HEK293 (cell line): ENCODE measurements around the gene CHSY1.

Source experiments
- CTCF ChIA-PET: fragments of 350-600 bp; formaldehyde crosslinking; extraction: SDS; loops from one replicate; lab custom pipeline; 2021; ENCODE audit warnings: antibody characterized with exemption; lab: Yijun Ruan, JAX
- POLR2A ChIA-PET: fragments of 300-600 bp; formaldehyde crosslinking; extraction: SDS; loops from one replicate; lab custom pipeline; 2020; ENCODE audit warnings: antibody characterized with exemption, inconsistent platforms; lab: Yijun Ruan, JAX
- H3K27ac ChIP-seq: fragments of 200-500 bp; sonication (Bioruptor generic); 2 replicates; pipeline ENCODE4 v1.5.1; 2014; ENCODE audit warnings: low read depth, low read length, control low read depth, inconsistent platforms; ENCODE audit errors: extremely low read depth
- H3K36me3 ChIP-seq, 2 experiments: fragments of 200-500 bp in 1 of 2; sonication (Bioruptor generic) in 1 of 2; 1 replicate in 1 of 2; 2 replicates in 1 of 2; pipeline ENCODE4 v1.5.1; 2014 to 2017; ENCODE audit warnings: inconsistent platforms in 2 of 2, low read length in 2 of 2; ENCODE audit not compliant: control insufficient read depth in 2 of 2, insufficient read depth in 1 of 2
- H3K4me1 ChIP-seq: fragments of 200-500 bp; sonication (Bioruptor generic); 2 replicates; pipeline ENCODE4 v1.5.1; 2014; ENCODE audit warnings: mild to moderate bottlenecking, low read length, inconsistent platforms; ENCODE audit not compliant: control insufficient read depth, insufficient read depth
- H3K4me3 ChIP-seq: 2 replicates; pipeline ENCODE4 v1.5.1; 2011; ENCODE audit warnings: low read depth, mild to moderate bottlenecking, control low read depth, low read length, moderate library complexity
- H3K9me3 ChIP-seq: fragments of 200-500 bp; sonication (Bioruptor generic); 2 replicates; pipeline ENCODE4 v1.5.1; 2014; ENCODE audit warnings: low read depth, low read length, inconsistent platforms; ENCODE audit not compliant: control insufficient read depth, insufficient read depth
- HOXD13 ChIP-seq: sonication (generic); formaldehyde crosslinking; IDR thresholded peaks from 2 replicates; pipeline ENCODE4 v1.8.0; 2022; ENCODE audit warnings: missing genetic modification reagents, borderline replicate concordance
- KLF10 ChIP-seq: fragments of 450-650 bp; IDR thresholded peaks from 2 replicates; pipeline ENCODE4 v1.5.1; 2018; ENCODE audit warnings: missing biosample characterization, mild to moderate bottlenecking, missing genetic modification characterization
- SALL2 ChIP-seq: fragments of 450-650 bp; formaldehyde crosslinking; IDR thresholded peaks from 2 replicates; pipeline ENCODE4 v1.5.0; 2017; ENCODE audit warnings: missing biosample characterization, mild to moderate bottlenecking, missing genetic modification characterization, borderline replicate concordance
- ZFHX2 ChIP-seq: fragments of 450-650 bp; formaldehyde crosslinking; conservative IDR thresholded peaks from 2 replicates; pipeline ENCODE4 v1.5.1; 2016; ENCODE audit warnings: missing biosample characterization, missing genetic modification characterization
- ZNF169 ChIP-seq: fragments of 450-650 bp; formaldehyde crosslinking; IDR thresholded peaks from 2 replicates; pipeline ENCODE4 v1.5.1; 2016; ENCODE audit warnings: missing biosample characterization, missing genetic modification characterization
- ZNF324 ChIP-seq: fragments of 450-650 bp; formaldehyde crosslinking; IDR thresholded peaks from 2 replicates; pipeline ENCODE4 v1.5.1; 2016; ENCODE audit warnings: missing biosample characterization, missing genetic modification characterization
- ZNF423 ChIP-seq: fragments of 450-650 bp; formaldehyde crosslinking; IDR thresholded peaks from 2 replicates; pipeline ENCODE4 v1.5.1; 2016; ENCODE audit warnings: missing biosample characterization, missing genetic modification characterization
- ZNF585B ChIP-seq: fragments of 450-650 bp; formaldehyde crosslinking; IDR thresholded peaks from 2 replicates; pipeline ENCODE4 v1.5.1; 2016; ENCODE audit warnings: missing biosample characterization, missing genetic modification characterization
- ZNF621 ChIP-seq: fragments of 450-650 bp; formaldehyde crosslinking; IDR thresholded peaks from 2 replicates; pipeline ENCODE4 v1.5.1; 2017; ENCODE audit warnings: missing biosample characterization, missing genetic modification characterization
- TF ChIP-seq, protein P1 (sequence below): fragments of 450-650 bp; formaldehyde crosslinking; IDR thresholded peaks from 2 replicates; pipeline ENCODE4 v1.5.1; 2016; ENCODE audit warnings: missing biosample characterization, missing genetic modification characterization
- TF ChIP-seq, protein P2 (sequence below): fragments of 450-650 bp; formaldehyde crosslinking; IDR thresholded peaks from 2 replicates; pipeline ENCODE4 v1.5.1; 2016; ENCODE audit warnings: missing biosample characterization, missing genetic modification characterization
- TF ChIP-seq, protein P3 (sequence below): fragments of 450-650 bp; formaldehyde crosslinking; IDR thresholded peaks from 2 replicates; pipeline ENCODE4 v1.5.1; 2016; ENCODE audit warnings: missing biosample characterization, missing genetic modification characterization
- TF ChIP-seq, protein P4 (sequence below): fragments of 450-650 bp; formaldehyde crosslinking; conservative IDR thresholded peaks from 2 replicates; pipeline ENCODE4 v1.5.1; 2016; ENCODE audit warnings: low read depth, missing biosample characterization, missing genetic modification characterization
- TF ChIP-seq, protein P5 (sequence below): fragments of 450-650 bp; formaldehyde crosslinking; IDR thresholded peaks from 2 replicates; pipeline ENCODE4 v1.5.1; 2016; ENCODE audit warnings: missing biosample characterization, missing genetic modification characterization, borderline replicate concordance

CHSY1 gene

DNA sequence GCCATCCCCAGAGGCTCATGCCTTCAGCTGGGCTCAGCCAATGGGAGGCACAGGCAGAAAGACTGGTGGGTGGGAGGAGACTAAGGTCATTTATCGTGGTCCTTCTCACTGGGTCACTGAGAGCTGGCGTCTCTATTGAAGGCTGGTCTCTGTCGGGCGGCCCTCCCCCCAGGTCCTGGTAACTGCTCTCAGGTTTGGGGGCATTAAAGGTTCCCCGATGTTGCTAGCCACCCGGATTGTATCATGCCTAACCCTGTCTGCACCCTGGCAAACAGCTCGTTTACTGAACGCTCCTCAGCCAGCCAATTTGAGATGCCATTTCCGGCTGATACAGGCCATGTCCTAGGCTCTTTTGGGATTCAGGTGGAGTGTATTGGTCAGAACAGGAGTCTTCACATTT, 14.9 kb upstream of the CHSY1 start (continued):
- TF ChIP-seq, protein P1, sequence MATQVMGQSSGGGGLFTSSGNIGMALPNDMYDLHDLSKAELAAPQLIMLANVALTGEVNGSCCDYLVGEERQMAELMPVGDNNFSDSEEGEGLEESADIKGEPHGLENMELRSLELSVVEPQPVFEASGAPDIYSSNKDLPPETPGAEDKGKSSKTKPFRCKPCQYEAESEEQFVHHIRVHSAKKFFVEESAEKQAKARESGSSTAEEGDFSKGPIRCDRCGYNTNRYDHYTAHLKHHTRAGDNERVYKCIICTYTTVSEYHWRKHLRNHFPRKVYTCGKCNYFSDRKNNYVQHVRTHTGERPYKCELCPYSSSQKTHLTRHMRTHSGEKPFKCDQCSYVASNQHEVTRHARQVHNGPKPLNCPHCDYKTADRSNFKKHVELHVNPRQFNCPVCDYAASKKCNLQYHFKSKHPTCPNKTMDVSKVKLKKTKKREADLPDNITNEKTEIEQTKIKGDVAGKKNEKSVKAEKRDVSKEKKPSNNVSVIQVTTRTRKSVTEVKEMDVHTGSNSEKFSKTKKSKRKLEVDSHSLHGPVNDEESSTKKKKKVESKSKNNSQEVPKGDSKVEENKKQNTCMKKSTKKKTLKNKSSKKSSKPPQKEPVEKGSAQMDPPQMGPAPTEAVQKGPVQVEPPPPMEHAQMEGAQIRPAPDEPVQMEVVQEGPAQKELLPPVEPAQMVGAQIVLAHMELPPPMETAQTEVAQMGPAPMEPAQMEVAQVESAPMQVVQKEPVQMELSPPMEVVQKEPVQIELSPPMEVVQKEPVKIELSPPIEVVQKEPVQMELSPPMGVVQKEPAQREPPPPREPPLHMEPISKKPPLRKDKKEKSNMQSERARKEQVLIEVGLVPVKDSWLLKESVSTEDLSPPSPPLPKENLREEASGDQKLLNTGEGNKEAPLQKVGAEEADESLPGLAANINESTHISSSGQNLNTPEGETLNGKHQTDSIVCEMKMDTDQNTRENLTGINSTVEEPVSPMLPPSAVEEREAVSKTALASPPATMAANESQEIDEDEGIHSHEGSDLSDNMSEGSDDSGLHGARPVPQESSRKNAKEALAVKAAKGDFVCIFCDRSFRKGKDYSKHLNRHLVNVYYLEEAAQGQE (tag by site-specific recombination) = no peak
- TF ChIP-seq, protein P2, sequence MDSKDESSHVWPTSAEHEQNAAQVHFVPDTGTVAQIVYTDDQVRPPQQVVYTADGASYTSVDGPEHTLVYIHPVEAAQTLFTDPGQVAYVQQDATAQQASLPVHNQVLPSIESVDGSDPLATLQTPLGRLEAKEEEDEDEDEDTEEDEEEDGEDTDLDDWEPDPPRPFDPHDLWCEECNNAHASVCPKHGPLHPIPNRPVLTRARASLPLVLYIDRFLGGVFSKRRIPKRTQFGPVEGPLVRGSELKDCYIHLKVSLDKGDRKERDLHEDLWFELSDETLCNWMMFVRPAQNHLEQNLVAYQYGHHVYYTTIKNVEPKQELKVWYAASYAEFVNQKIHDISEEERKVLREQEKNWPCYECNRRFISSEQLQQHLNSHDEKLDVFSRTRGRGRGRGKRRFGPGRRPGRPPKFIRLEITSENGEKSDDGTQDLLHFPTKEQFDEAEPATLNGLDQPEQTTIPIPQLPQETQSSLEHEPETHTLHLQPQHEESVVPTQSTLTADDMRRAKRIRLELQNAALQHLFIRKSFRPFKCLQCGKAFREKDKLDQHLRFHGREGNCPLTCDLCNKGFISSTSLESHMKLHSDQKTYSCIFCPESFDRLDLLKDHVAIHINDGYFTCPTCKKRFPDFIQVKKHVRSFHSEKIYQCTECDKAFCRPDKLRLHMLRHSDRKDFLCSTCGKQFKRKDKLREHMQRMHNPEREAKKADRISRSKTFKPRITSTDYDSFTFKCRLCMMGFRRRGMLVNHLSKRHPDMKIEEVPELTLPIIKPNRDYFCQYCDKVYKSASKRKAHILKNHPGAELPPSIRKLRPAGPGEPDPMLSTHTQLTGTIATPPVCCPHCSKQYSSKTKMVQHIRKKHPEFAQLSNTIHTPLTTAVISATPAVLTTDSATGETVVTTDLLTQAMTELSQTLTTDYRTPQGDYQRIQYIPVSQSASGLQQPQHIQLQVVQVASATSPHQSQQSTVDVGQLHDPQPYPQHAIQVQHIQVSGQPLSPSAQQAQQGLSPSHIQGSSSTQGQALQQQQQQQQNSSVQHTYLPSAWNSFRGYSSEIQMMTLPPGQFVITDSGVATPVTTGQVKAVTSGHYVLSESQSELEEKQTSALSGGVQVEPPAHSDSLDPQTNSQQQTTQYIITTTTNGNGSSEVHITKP = no peak
- no peak for TF ChIP-seq ZNF169

DNA sequence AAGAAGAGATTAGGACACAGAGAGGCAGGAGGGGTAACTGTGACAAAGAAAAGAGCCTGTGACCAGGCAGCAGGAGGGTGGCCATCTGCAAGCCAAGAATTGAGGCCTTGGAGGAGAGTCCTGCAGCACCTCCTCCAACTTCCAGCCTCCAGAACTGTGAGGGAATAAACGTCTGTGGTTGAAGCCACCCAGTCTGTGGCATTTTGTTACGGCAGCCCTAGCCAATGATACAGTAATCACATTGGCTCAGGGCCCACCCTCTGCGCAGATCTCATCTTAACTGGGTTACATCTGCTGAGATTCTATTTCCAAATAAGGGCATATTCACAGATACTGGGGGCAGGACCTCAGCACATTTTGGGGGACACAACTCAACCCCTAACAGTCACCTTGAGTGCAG, 14.2 kb upstream of the CHSY1 start:
- Histone ChIP-seq H3K36me3 (peaks cover 8 to 24% of the 10 kb centered on the region in 2 experiments), H3K4me1 (no peaks in the 10 kb centered on the region), H3K27ac (no peak overlapping the region), H3K9me3 (no peaks in the 10 kb centered on the region), H3K4me3 (no peak overlapping the region)
- CTCF ChIA-PET = interaction anchor here (1.0 to 2.5 kb wide), 3 partner anchors 8 to 258 kb away, joined by 3 to 13 read pairs (median 13); no protein-coding TSS in a partner anchor
- TF ChIP-seq ZNF585B (tag by site-specific recombination) = no peak
- TF ChIP-seq ZFHX2 (tag by site-specific recombination) = no peak
- TF ChIP-seq HOXD13 (CRISPR knock-in tag) = no peak
- TF ChIP-seq, protein P3, sequence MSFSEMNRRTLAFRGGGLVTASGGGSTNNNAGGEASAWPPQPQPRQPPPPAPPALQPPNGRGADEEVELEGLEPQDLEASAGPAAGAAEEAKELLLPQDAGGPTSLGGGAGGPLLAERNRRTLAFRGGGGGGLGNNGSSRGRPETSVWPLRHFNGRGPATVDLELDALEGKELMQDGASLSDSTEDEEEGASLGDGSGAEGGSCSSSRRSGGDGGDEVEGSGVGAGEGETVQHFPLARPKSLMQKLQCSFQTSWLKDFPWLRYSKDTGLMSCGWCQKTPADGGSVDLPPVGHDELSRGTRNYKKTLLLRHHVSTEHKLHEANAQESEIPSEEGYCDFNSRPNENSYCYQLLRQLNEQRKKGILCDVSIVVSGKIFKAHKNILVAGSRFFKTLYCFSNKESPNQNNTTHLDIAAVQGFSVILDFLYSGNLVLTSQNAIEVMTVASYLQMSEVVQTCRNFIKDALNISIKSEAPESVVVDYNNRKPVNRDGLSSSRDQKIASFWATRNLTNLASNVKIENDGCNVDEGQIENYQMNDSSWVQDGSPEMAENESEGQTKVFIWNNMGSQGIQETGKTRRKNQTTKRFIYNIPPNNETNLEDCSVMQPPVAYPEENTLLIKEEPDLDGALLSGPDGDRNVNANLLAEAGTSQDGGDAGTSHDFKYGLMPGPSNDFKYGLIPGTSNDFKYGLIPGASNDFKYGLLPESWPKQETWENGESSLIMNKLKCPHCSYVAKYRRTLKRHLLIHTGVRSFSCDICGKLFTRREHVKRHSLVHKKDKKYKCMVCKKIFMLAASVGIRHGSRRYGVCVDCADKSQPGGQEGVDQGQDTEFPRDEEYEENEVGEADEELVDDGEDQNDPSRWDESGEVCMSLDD (tag by site-specific recombination) = no peak
- TF ChIP-seq ZNF423 = no peak
- TF ChIP-seq, protein P4, sequence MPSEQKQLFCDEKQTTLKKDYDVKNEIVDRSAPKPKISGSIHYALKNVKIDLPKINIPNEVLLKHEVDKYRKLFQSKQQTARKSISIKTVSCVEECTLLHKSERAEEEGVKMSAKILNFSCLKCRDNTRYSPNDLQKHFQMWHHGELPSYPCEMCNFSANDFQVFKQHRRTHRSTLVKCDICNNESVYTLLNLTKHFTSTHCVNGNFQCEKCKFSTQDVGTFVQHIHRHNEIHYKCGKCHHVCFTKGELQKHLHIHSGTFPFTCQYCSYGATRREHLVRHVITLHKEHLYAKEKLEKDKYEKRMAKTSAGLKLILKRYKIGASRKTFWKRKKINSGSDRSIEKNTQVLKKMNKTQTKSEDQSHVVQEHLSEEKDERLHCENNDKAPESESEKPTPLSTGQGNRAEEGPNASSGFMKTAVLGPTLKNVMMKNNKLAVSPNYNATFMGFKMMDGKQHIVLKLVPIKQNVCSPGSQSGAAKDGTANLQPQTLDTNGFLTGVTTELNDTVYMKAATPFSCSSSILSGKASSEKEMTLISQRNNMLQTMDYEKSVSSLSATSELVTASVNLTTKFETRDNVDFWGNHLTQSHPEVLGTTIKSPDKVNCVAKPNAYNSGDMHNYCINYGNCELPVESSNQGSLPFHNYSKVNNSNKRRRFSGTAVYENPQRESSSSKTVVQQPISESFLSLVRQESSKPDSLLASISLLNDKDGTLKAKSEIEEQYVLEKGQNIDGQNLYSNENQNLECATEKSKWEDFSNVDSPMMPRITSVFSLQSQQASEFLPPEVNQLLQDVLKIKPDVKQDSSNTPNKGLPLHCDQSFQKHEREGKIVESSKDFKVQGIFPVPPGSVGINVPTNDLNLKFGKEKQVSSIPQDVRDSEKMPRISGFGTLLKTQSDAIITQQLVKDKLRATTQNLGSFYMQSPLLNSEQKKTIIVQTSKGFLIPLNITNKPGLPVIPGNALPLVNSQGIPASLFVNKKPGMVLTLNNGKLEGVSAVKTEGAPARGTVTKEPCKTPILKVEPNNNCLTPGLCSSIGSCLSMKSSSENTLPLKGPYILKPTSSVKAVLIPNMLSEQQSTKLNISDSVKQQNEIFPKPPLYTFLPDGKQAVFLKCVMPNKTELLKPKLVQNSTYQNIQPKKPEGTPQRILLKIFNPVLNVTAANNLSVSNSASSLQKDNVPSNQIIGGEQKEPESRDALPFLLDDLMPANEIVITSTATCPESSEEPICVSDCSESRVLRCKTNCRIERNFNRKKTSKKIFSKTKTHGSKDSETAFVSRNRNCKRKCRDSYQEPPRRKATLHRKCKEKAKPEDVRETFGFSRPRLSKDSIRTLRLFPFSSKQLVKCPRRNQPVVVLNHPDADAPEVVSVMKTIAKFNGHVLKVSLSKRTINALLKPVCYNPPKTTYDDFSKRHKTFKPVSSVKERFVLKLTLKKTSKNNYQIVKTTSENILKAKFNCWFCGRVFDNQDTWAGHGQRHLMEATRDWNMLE (tag by site-specific recombination) = no peak
- no peak for TF ChIP-seq ZNF324 (tag by site-specific recombination)
- TF ChIP-seq, protein P5, sequence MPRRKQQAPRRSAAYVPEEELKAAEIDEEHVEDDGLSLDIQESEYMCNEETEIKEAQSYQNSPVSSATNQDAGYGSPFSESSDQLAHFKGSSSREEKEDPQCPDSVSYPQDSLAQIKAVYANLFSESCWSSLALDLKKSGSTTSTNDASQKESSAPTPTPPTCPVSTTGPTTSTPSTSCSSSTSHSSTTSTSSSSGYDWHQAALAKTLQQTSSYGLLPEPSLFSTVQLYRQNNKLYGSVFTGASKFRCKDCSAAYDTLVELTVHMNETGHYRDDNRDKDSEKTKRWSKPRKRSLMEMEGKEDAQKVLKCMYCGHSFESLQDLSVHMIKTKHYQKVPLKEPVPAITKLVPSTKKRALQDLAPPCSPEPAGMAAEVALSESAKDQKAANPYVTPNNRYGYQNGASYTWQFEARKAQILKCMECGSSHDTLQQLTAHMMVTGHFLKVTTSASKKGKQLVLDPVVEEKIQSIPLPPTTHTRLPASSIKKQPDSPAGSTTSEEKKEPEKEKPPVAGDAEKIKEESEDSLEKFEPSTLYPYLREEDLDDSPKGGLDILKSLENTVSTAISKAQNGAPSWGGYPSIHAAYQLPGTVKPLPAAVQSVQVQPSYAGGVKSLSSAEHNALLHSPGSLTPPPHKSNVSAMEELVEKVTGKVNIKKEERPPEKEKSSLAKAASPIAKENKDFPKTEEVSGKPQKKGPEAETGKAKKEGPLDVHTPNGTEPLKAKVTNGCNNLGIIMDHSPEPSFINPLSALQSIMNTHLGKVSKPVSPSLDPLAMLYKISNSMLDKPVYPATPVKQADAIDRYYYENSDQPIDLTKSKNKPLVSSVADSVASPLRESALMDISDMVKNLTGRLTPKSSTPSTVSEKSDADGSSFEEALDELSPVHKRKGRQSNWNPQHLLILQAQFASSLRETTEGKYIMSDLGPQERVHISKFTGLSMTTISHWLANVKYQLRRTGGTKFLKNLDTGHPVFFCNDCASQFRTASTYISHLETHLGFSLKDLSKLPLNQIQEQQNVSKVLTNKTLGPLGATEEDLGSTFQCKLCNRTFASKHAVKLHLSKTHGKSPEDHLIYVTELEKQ (tag by site-specific recombination) = no peak
- TF ChIP-seq ZNF621 (tag by site-specific recombination) = no peak
- no peak for TF ChIP-seq SALL2
- TF ChIP-seq KLF10 = no peak
- POLR2A ChIA-PET = no interaction called here
